CD4-positive, alpha-beta memory T cell (primary cell): ENCODE measurements around the gene MAD1L1. TPM values are rescaled to one million over a fixed set of nuclear protein-coding genes. Genes with fewer than 3 reads are reported as not detected.

Source experiments
- CTCF ChIA-PET: fragments of 350-600 bp; sonication (Branson Sonifier 250); formaldehyde crosslinking; loops from one replicate; lab custom pipeline; 2021; ENCODE audit warnings: inconsistent platforms; ENCODE audit not compliant: partially characterized antibody; lab: Charles Lee
- POLR2A ChIA-PET: fragments of 350-600 bp; sonication (Branson Sonifier 250); formaldehyde crosslinking; loops from one replicate; lab custom pipeline; 2021; ENCODE audit not compliant: partially characterized antibody; lab: Charles Lee
- DNase-seq, 5 donors: peaks; one replicate each; pipeline versions ENCODE4 v3.0.0 to v3.0.0-alpha.2; 2020 to 2022; ENCODE audit warnings: mixed read lengths in 1 of 5
- H3K27ac ChIP-seq: one replicate; pipeline ENCODE4 v1.7.0; 2013; ENCODE audit warnings: low read depth, low read length
- H3K27me3 ChIP-seq: 2 replicates; pipeline ENCODE4 v1.7.0; 2013; ENCODE audit warnings: mild to moderate bottlenecking, low read length, moderate library complexity; ENCODE audit not compliant: insufficient read depth
- H3K36me3 ChIP-seq: 2 replicates; pipeline ENCODE4 v1.7.0; 2013; ENCODE audit warnings: mild to moderate bottlenecking, low read length, moderate library complexity; ENCODE audit not compliant: insufficient read depth
- H3K4me1 ChIP-seq: 2 replicates; pipeline ENCODE4 v1.7.0; 2013; ENCODE audit warnings: mild to moderate bottlenecking, low read length, moderate library complexity; ENCODE audit not compliant: insufficient read depth
- H3K4me3 ChIP-seq, 2 donors: one replicate each; pipeline ENCODE4 v1.7.0; 2013; ENCODE audit warnings: low read length in 2 of 2, mild to moderate bottlenecking in 1 of 2
- H3K9me3 ChIP-seq, 2 donors: one replicate each; pipeline ENCODE4 v1.7.0; 2013; ENCODE audit warnings: low read length in 2 of 2, control low read depth in 1 of 2; ENCODE audit not compliant: control insufficient read depth in 1 of 2
- H3K27ac Mint-ChIP-seq, 7 donors: one replicate each; pipeline ENCODE4 v1.8.0; 2020 to 2021; ENCODE audit warnings: mixed read lengths in 7 of 7, mild to moderate bottlenecking in 6 of 7, inconsistent platforms in 3 of 7, moderate library complexity in 3 of 7
- H3K27me3 Mint-ChIP-seq, 2 donors: one replicate each; pipeline ENCODE4 v1.8.0; 2020 to 2021; ENCODE audit warnings: mixed read lengths in 2 of 2
- H3K36me3 Mint-ChIP-seq, 2 donors: one replicate each; pipeline ENCODE4 v1.8.0; 2020 to 2021; ENCODE audit warnings: mixed read lengths in 2 of 2, inconsistent platforms in 1 of 2, mild to moderate bottlenecking in 1 of 2
- H3K4me1 Mint-ChIP-seq, 4 donors: one replicate each; pipeline ENCODE4 v1.8.0; 2020 to 2021; ENCODE audit warnings: mixed read lengths in 4 of 4, mild to moderate bottlenecking in 1 of 4
- H3K4me3 Mint-ChIP-seq, 8 donors: one replicate each; pipeline ENCODE4 v1.8.0; 2020 to 2021; ENCODE audit warnings: mixed read lengths in 8 of 8, mild to moderate bottlenecking in 7 of 8, moderate library complexity in 6 of 8, inconsistent platforms in 3 of 8
- H3K9me3 Mint-ChIP-seq, 8 donors: one replicate each; pipeline ENCODE4 v1.8.0; 2020 to 2021; ENCODE audit warnings: mixed read lengths in 8 of 8, mild to moderate bottlenecking in 5 of 8, inconsistent platforms in 3 of 8, moderate library complexity in 1 of 8
- intact Hi-C: fragments of 100-400 bp; cut with micrococcal nuclease; formaldehyde crosslinking; loops from one replicate; pipeline ENCODE4 v1.15.1; 2023
- polyA plus RNA-seq, 2 donors: library from polyadenylated mRNA; unstranded; fragments of 300-500 nt; fragmentation: Illumina TruSeq; gene quantifications; one replicate each; pipeline ENCODE4 v1.2.3, GENCODE V29; 2021
- total RNA-seq, 2 experiments: library from RNA; stranded (reverse); gene quantifications; one replicate each; pipeline ENCODE4 v1.2.3, GENCODE V29; 2021

Gene MAD1L1
- total and polyA plus RNA-seq, 4 experiments from 2014 or later: 89.9 to 132 (median 110) TPM

DNA sequence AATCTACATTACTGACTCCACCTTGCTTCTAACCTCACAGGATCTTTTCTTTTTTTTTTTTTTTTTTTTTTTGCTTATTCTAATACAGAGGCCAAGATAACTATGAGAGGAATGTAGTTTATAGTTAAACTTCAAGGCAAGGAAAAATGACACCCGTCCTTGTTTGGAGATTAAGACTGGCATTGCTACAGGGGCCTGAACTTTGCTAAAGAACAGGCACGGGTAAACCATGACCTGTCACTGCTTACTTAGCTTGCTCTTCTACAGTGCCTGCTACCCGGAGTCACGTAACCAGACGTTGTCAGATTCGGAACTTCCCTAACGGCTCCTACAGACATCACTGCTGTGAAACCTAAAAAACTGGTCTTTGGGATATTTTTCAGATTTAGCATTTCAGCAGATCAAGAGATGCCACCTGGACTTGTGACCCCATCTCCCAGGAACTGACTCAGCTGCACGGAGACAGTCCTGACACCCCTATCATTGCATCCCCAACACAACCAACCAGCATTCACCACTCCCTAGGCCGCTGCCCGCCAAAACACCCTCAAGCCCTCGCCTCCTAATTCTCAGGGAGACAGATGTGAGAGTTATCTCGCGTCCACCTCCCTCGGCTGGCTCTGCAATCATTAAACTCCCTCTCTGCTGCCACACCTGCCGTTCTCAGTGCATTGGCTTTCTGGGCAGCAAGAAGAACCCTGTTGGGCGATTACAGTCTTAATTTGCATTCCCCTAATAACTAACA lies 27.5 kb downstream of the MAD1L1 start:
- Histone ChIP-seq H3K9me3 (no peaks in the 10 kb centered on the region), H3K27ac (no peak overlapping the region), H3K27me3 (no peaks in the 10 kb centered on the region), H3K4me1 (no peaks in the 10 kb centered on the region), H3K36me3 (peaks cover 8% of the 10 kb centered on the region), H3K4me3 (no peak overlapping the region)
- CTCF ChIA-PET: no interaction called here
- POLR2A ChIA-PET: no interaction called here
- intact Hi-C loops: no loop called here
- H3K4me3 Mint-ChIP-seq: no peak overlapping the region
- no peak overlapping the region for H3K27ac Mint-ChIP-seq
- peaks cover 0 to 1% (median under 1%) of the 10 kb centered on the region in 4 donors for H3K4me1 Mint-ChIP-seq
- peaks cover 25 to 29% of the 10 kb centered on the region in 2 donors for H3K36me3 Mint-ChIP-seq
- peaks cover 0 to under 1% (median 0%) of the 10 kb centered on the region in 8 donors for H3K9me3 Mint-ChIP-seq
- no peak for DNase-seq
- H3K27me3 Mint-ChIP-seq: no peaks in the 10 kb centered on the region

DNA sequence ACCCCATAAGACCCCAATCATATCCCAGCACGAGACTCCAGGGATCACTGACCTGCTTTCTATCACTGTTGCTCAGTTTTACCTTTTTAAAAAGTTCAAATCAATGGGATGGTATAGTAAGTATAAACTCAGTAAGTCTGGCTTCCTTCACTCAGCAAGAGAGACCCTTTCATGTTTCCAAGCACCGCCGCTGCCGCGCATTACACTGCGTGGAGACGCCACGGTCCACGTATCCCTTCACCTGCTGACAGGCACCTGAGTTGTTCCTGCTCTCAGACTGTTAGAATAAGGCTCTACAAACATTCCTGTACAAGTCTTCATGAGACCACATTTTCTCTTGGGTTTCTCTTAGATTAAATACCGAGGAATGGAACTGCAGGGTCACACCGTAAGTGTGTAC lies 28.3 kb downstream of the MAD1L1 start:
- H3K9me3 Mint-ChIP-seq: peaks cover 0 to 2% (median 0%) of the 10 kb centered on the region in 8 donors
- Histone ChIP-seq H3K36me3 (peaks cover 8% of the 10 kb centered on the region), H3K27me3 (no peaks in the 10 kb centered on the region), H3K4me1 (no peaks in the 10 kb centered on the region), H3K4me3 (no peak overlapping the region), H3K9me3 (no peaks in the 10 kb centered on the region), H3K27ac (no peak overlapping the region)
- peaks cover 28 to 32% of the 10 kb centered on the region in 2 donors for H3K36me3 Mint-ChIP-seq
- no peak overlapping the region for H3K27ac Mint-ChIP-seq
- CTCF ChIA-PET: no interaction called here
- H3K27me3 Mint-ChIP-seq: no peaks in the 10 kb centered on the region
- H3K4me1 Mint-ChIP-seq: peaks cover 0 to 3% (median 0%) of the 10 kb centered on the region in 4 donors
- DNase-seq: no peak
- H3K4me3 Mint-ChIP-seq: no peak overlapping the region
- intact Hi-C loops: no loop called here
- POLR2A ChIA-PET: no interaction called here

GRCh38 chr7:2203766-2204300 lies 28.9 kb downstream of the MAD1L1 start:
- Mint-ChIP-seq H3K4me1 (peaks cover 0 to 1% (median 0%) of the 10 kb centered on the region in 4 donors), H3K4me3 (no peak overlapping the region), H3K36me3 (peaks cover 28 to 36% of the 10 kb centered on the region in 2 donors), H3K27me3 (no peaks in the 10 kb centered on the region), H3K27ac (peak overlapping the region in 2 of 7 donors; percentile 18 to 65), H3K9me3 (peaks cover 0 to 2% (median 0%) of the 10 kb centered on the region in 8 donors)
- H3K4me3 ChIP-seq: no peak overlapping the region
- H3K36me3 ChIP-seq: peaks cover 8% of the 10 kb centered on the region
- H3K9me3 ChIP-seq: no peaks in the 10 kb centered on the region
- no peak for DNase-seq
- intact Hi-C loops: no loop called here
- ChIA-PET CTCF (no interaction called here), POLR2A (no interaction called here)
- H3K27ac ChIP-seq: no peak overlapping the region
- H3K4me1 ChIP-seq: no peaks in the 10 kb centered on the region
- no peaks in the 10 kb centered on the region for H3K27me3 ChIP-seq

GRCh38 chr7:2202901-2203765 lies 29.6 kb downstream of the MAD1L1 start:
- Histone ChIP-seq H3K36me3 (peaks cover 5% of the 10 kb centered on the region), H3K27me3 (no peaks in the 10 kb centered on the region), H3K9me3 (no peaks in the 10 kb centered on the region), H3K4me1 (no peaks in the 10 kb centered on the region), H3K27ac (no peak overlapping the region), H3K4me3 (no peak overlapping the region)
- DNase-seq: no peak
- H3K27me3 Mint-ChIP-seq: no peaks in the 10 kb centered on the region
- H3K27ac Mint-ChIP-seq: peak overlapping the region in 2 of 7 donors; percentile 18 to 23
- H3K4me3 Mint-ChIP-seq: no peak overlapping the region
- CTCF ChIA-PET: no interaction called here
- peaks cover 0 to 1% (median 0%) of the 10 kb centered on the region in 4 donors for H3K4me1 Mint-ChIP-seq
- peaks cover 26 to 29% of the 10 kb centered on the region in 2 donors for H3K36me3 Mint-ChIP-seq
- H3K9me3 Mint-ChIP-seq: peaks cover 0 to 2% (median 0%) of the 10 kb centered on the region in 8 donors
- POLR2A ChIA-PET: no interaction called here
- intact Hi-C loops: no loop called here

GRCh38 chr7:2202361-2202761 lies 30.4 kb downstream of the MAD1L1 start:
- peaks cover 22 to 25% of the 10 kb centered on the region in 2 donors for H3K36me3 Mint-ChIP-seq
- Histone ChIP-seq H3K36me3 (no peaks in the 10 kb centered on the region), H3K4me1 (no peaks in the 10 kb centered on the region), H3K27ac (no peak overlapping the region), H3K27me3 (no peaks in the 10 kb centered on the region), H3K9me3 (no peaks in the 10 kb centered on the region), H3K4me3 (no peak overlapping the region)
- H3K9me3 Mint-ChIP-seq: peaks cover 0 to 3% (median 0%) of the 10 kb centered on the region in 8 donors
- no peak overlapping the region for H3K27ac Mint-ChIP-seq
- ChIA-PET POLR2A (no interaction called here), CTCF (no interaction called here)
- no peak overlapping the region for H3K4me3 Mint-ChIP-seq
- H3K4me1 Mint-ChIP-seq: peaks cover 0 to 3% (median 1%) of the 10 kb centered on the region in 4 donors
- DNase-seq: no peak
- no peaks in the 10 kb centered on the region for H3K27me3 Mint-ChIP-seq
- intact Hi-C loops: no loop called here

- Mint-ChIP-seq H3K4me1 (peaks cover 0 to 4% (median 1%) of the 10 kb centered on the region in 4 donors), H3K27me3 (no peaks in the 10 kb centered on the region), H3K27ac (no peak overlapping the region), H3K36me3 (peaks cover 22 to 26% of the 10 kb centered on the region in 2 donors), H3K4me3 (no peak overlapping the region), H3K9me3 (peaks cover 0 to 4% (median 0%) of the 10 kb centered on the region in 8 donors)
- no peak overlapping the region for H3K4me3 ChIP-seq
- no peak overlapping the region for H3K27ac ChIP-seq
- intact Hi-C loops: no loop called here
- no peaks in the 10 kb centered on the region for H3K27me3 ChIP-seq
- ChIA-PET CTCF (no interaction called here), POLR2A (no interaction called here)
- H3K4me1 ChIP-seq: no peaks in the 10 kb centered on the region
- H3K36me3 ChIP-seq: no peaks in the 10 kb centered on the region
- no peak for DNase-seq
- H3K9me3 ChIP-seq: no peaks in the 10 kb centered on the region
These were observed 30.9 kb downstream of the MAD1L1 start for GRCh38 chr7:2201686-2202360.
